K562 (cell line): ENCODE results near the gene CFAP90.

ENCODE experiments used
- ATF2 ChIP-seq: sonication (generic); formaldehyde crosslinking; IDR thresholded peaks from 2 replicates; pipeline ENCODE4 v1.8.1; 2022; ENCODE audit warnings: missing genetic modification reagents
- CTCF ChIP-seq, 3 experiments: IDR thresholded peaks in 2 of 3; conservative IDR thresholded peaks in 1 of 3; 2 replicates each; pipeline ENCODE4 v1.5.1; 2011 to 2012; ENCODE audit warnings: low read length in 3 of 3, mild to moderate bottlenecking in 3 of 3, control low read depth in 2 of 3, improper control_type of control experiment in 1 of 3, inconsistent platforms in 1 of 3, low read depth in 1 of 3, mixed read lengths in 1 of 3, moderate library complexity in 1 of 3; ENCODE audit not compliant: insufficient read depth in 2 of 3

GRCh38 chr5:7811715-7812114 is 39.2 kb downstream of the CFAP90 start:
- TF ChIP-seq ATF2 (CRISPR knock-in tag) (no peak), CTCF (IDR thresholded peaks at IDR 0.05 in 2 of 3, conservative IDR thresholded peaks at IDR 0.05 in 1 of 3; ENCODE audit: insufficient read depth in 2 of 3, low read depth in 1 of 3, low read length in 3 of 3) (no peak)
